Measurements from ENCODE around the gene LPIN1. TPM values are rescaled to one million over a fixed set of nuclear protein-coding genes. Genes with fewer than 3 reads are reported as not detected.

Gene LPIN1
- total RNA-seq, 1 experiment from 2014 or later, result 4.4 TPM

DNA sequence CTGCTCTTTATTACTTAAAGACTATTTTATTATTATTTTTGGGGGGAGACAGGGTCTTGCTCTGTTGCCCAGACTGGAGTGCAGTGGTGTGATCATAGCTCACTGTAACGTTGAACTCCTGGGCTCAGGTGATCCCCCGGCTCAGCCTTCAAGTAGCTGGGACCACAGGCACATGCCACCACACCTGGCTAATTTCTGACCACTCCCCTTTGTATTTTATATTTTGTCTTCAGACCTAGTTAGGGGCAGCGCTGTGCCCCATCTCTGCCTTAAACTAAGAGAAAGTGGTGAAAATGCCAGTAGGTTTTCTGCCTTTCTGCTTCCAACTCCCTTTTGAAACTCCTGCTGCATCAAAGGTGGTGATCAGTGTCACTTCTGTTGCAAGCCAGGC is 82.5 kb downstream of the LPIN1 start:
- no peak overlapping the region for H3K4me3 Mint-ChIP-seq
- H4K5ac ChIP-seq (ENCODE audit: insufficient read length, low read depth, low read length), result no peak overlapping the region
- peaks cover 0 to 2% of the 10 kb centered on the region in 2 experiments; a peak in 1 of 5 replicates for H3K9me3 Mint-ChIP-seq
- no peak overlapping the region for H3K4me2 ChIP-seq (ENCODE audit: insufficient read depth, insufficient read length, low read length)
- no peak overlapping the region for H2BK20ac ChIP-seq (ENCODE audit: low read depth, low read length, poor library complexity, severe bottlenecking)
- H3K9me3 ChIP-seq (ENCODE audit: control insufficient read depth, low read depth, low read length), result no peaks in the 10 kb centered on the region
- H3T11ph ChIP-seq (ENCODE audit: low read length), result no peak overlapping the region
- peaks cover 3% of the 10 kb centered on the region for H3K23me2 ChIP-seq (ENCODE audit: insufficient read length, low read depth, low read length, poor library complexity, severe bottlenecking)
- H4K20me1 ChIP-seq (ENCODE audit: control insufficient read depth, insufficient read depth, insufficient read length), result no peaks in the 10 kb centered on the region
- H3K27ac Mint-ChIP-seq, result no peak overlapping the region
- H2AK5ac ChIP-seq (ENCODE audit: insufficient read length, low read length), result no peak overlapping the region
- H3K27ac ChIP-seq (ENCODE audit: insufficient read length, low read depth, low read length), result peak overlapping the region; percentile 14
- H3K23ac ChIP-seq (ENCODE audit: insufficient read length, low read depth, low read length), result no peak overlapping the region
- peaks cover 8% of the 10 kb centered on the region; the same call in 1 of the 2 replicates for H3K4me1 ChIP-seq (ENCODE audit: insufficient read depth, low read length)
- H3K4ac ChIP-seq (ENCODE audit: low read depth, low read length), result no peak overlapping the region
- no peak overlapping the region for H2BK12ac ChIP-seq (ENCODE audit: insufficient read length, low read depth, low read length)
- no peaks in the 10 kb centered on the region; the same call in 1 of the 2 replicates for H3K27me3 Mint-ChIP-seq (ENCODE audit: low read depth)
- H2BK120ac ChIP-seq (ENCODE audit: low read depth, low read length, poor library complexity, severe bottlenecking), result no peak overlapping the region
- no peak overlapping the region for H2AFZ ChIP-seq (ENCODE audit: low read length)
- no peaks in the 10 kb centered on the region for H3K79me1 ChIP-seq (ENCODE audit: insufficient read depth, low read depth, low read length, poor library complexity, severe bottlenecking)
- no peak overlapping the region for H2BK5ac ChIP-seq (ENCODE audit: insufficient read length, low read length)
- H2BK15ac ChIP-seq (ENCODE audit: low read depth, low read length), result no peak overlapping the region
- WGBS (ENCODE audit: extremely low coverage, insufficient read length, low lambda C conversion rate), result no CpG with 5 or more reads among the region's 3 CpGs
- H3K4me1 Mint-ChIP-seq, result peaks cover 16 to 25% of the 10 kb centered on the region in 2 experiments
- H3K27me3 ChIP-seq (ENCODE audit: insufficient read depth, low read length), result no peaks in the 10 kb centered on the region
- no peak overlapping the region for H4K91ac ChIP-seq (ENCODE audit: insufficient read length, low read depth, low read length)
- H3K14ac ChIP-seq (ENCODE audit: insufficient read depth, low read length), result no peak overlapping the region
- no peaks in the 10 kb centered on the region for H3K79me2 ChIP-seq (ENCODE audit: insufficient read depth, low read length)
- no peak overlapping the region for H3K56ac ChIP-seq (ENCODE audit: insufficient read length, low read depth, low read length)
- no peak overlapping the region for H3K9ac ChIP-seq (ENCODE audit: extremely low read depth, insufficient read length, low read length)
- TF ChIP-seq, protein P1, sequence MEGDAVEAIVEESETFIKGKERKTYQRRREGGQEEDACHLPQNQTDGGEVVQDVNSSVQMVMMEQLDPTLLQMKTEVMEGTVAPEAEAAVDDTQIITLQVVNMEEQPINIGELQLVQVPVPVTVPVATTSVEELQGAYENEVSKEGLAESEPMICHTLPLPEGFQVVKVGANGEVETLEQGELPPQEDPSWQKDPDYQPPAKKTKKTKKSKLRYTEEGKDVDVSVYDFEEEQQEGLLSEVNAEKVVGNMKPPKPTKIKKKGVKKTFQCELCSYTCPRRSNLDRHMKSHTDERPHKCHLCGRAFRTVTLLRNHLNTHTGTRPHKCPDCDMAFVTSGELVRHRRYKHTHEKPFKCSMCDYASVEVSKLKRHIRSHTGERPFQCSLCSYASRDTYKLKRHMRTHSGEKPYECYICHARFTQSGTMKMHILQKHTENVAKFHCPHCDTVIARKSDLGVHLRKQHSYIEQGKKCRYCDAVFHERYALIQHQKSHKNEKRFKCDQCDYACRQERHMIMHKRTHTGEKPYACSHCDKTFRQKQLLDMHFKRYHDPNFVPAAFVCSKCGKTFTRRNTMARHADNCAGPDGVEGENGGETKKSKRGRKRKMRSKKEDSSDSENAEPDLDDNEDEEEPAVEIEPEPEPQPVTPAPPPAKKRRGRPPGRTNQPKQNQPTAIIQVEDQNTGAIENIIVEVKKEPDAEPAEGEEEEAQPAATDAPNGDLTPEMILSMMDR (conservative IDR thresholded peaks at IDR 0.05), result no peak
- no peak overlapping the region for H4K8ac ChIP-seq (replicated peaks; ENCODE audit: insufficient read length, low read depth, low read length)
- no peak overlapping the region for H3K18ac ChIP-seq (ENCODE audit: insufficient read length, low read depth, low read length)
- no peak for DNase-seq
- no peaks in the 10 kb centered on the region; a peak in 1 of 7 replicates for H3K36me3 Mint-ChIP-seq (ENCODE audit: insufficient read depth in 1 of 3, low read depth in 3 of 3)

Data from H9 (cell line).